Germinal center (tissue), 1 donor: ENCODE results near the gene APPBP2.
"Not testable (repeated sequence)": the region's sequence is repeated elsewhere in the genome, so short reads cannot be mapped to it uniquely, and the experiment has no call there.

Source experiments
- DNase-seq: peaks from one replicate; pipeline ENCODE4 v3.0.0; 2012; ENCODE audit warnings: mixed read lengths, low spot score

The APPBP2 gene

GRCh38 chr17:60534613-60535157, 8.6 kb upstream of the APPBP2 start:
- DNase-seq, result no peak

DNA sequence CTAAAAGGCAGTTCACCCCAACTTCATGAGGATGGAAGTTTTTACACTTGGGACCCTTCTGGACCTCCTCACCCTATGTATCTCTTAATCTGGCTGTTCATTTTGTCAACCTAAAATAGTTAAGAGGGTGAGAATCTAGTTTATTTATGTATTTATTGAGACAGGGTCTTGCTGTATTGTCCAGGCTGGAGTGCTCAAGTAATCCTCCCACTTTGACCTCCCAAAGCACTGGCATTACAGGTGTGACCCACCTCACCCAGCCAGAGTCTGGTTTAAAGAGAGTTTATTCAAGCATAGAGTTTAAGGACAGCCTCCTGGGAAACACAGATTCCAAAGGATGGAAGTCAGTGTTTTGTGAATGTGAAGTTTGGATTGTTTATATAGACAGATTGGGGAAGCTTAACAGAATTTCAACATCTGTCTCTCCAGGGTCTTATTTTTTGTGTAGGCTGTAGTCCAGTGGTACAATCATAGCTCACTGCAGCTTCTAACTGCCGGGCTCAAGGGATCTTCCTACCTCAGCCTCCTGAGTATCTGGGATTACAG, 8.0 kb upstream of the APPBP2 start:
- no peak for DNase-seq

GRCh38 chr17:60529806-60530205, 3.8 kb upstream of the APPBP2 start:
- DNase-seq, result no peak

DNA sequence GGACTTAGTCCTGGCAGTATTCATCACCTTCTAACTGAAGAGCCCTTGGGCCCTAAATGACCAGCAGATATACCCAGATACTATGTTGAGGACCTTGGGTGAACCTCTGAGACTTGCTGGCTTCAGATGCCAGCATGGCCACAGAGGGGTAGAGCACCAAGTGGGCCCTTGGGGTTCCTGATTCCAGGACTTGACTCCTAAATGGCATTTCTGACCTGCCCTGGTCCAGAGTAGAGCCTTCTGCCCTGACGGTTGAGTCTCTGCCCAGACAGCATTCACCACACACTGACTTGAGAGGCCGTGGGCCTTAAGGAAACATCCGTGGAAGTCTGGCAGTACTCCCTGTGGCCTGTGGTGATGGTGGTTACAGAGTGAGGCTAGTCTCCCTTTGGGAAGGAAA, 2.8 kb upstream of the APPBP2 start:
- no peak for DNase-seq

GRCh38 chr17:60527701-60528100, 1.7 kb upstream of the APPBP2 start:
- no peak for DNase-seq

DNA sequence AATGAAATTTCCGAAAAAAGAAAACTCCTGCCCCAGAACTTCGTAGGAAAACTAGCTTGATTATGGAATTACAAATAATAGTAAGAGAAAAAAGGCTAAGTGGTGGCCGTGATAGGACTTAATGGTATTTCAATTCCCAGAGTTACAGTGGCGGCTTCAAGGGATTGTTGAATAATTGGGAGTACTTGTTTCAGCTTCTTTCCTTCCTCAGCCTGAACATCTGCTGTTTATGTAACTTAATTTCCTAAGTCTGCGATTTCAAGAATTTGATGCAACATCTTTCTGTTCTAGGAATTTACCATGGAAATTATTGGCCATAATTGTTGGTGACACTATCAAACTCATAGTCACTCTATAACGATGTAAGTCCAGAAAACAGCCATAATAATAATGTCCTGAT, 684 bp upstream of the APPBP2 start:
- DNase-seq, result no peak

DNA sequence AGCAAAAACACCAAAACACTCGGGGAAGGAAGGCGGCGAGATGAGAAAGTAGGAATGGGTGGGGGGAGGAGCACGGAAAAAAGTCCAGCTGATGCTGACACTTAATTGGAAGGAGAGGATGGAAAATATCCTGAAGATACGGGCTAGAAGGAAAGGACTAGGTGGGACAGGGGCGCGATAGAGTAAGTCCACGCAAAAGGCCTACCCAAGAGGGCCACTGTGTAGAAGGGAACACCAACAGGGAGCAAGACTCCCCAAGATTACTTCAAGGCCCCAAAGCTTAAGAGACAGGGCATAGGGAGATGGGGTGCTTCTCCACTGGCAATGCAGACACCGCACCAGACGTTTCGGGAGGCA, 736 bp downstream of the APPBP2 start:
- DNase-seq, result no peak

DNA sequence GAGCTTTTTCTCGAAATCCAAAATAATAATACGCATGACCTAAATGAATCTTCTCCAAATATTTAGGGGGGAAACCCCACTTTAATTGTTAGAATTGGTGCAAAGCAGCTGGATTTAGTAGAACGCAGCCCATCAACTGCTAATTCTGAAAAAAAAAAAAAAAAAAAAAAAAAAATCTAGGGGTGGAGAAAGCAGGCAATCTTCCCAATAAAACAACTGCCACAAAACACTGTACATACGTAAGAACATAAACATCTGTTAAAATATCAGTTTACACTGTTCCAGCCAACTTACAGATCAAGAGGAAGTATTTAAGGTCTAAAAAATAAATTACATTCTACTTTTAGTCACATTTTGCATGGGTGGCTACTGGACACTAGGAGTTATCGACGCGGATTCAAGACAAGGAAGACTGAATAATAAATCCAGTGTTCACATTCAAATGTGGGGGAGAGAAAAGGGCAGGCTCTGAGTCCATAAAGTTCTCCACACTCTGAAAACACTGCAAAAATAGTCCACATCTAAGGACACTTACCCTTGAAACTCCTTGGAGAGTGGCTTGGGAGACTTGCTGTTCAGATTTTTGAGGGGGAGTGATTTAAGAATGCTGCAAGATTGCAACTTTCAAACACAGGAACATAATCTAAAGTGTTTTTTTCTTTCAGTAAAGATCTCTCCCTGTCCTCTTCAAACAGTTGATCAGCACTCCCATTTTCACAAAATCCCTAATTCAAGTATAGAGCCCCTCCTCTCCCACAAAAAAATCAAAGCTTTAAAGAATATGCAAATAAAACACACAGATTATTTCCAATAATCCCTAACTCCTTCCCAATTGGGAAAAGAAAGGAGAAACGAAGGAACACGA, 1.3 kb downstream of the APPBP2 start:
- no peak for DNase-seq

DNA sequence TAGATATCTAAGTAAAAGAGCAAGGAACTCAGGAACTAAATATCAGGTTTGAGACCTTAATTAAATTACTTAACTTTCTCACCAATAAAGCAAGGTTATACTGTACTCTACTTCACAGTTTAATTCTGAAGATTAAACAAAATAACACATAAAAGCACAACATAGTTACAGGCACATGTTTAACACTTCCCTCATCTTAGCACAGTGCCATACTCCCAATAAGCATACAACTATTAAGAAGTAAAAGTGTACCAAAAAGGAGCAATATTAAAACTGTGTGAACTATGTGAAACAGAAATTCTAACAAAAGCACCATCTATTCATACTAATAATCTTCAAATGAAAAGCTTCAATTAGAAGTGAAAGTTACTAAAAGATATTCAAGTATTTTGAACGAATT, 2.2 kb downstream of the APPBP2 start:
- DNase-seq, result no peak

DNA sequence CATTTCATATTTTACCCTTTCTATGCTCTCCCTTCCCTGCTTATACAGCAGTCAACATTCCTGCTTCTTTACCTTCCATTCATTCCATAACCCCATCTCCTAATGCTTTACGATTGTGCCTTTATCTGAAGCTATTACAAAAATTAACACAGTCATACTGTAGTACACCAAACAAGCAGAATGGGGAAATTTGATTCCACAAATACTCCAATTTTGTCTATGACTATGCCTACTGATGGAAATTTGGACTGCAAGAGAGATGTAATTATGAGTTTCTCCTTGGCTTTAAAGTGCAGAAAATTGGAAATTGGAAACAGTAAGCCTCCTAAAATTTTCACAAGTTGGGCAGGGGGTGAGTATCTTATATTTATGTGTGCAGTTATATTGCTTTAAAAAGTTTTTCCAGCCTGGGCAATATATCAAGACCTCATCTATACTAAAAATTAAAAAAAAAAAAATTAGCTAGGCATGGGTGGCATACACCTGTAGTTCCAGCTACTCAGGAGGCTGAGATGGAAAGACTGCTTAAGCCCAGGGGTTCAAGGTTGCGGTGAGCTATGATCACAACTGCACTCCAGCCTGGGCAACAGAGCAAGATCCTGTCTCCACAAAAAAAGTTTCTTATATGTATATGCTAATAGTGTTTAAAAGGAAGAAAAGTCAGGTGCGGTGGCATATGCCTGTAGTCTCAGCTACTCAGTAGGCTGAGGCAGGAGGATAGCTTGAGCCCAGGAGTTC, 3.0 kb downstream of the APPBP2 start:
- no peak for DNase-seq

DNA sequence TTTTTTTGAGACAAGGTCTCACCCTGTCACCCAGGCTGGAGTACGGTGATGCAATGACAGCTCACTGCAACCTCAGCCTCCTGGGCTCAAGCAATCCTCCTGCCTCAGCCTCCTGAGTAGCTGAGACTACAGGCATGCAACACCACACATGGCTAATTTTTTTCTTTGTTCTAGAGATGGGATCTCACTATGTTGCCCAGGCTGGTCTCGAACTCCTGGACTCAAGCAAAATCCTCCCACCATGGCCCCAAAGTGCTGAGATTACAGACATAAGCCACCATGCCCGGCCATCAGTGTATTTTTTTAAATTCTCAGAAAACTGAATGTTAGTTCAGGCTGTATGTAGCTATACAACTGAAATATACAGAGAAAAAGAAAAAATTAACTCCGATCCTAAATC, 6.2 kb downstream of the APPBP2 start:
- no peak for DNase-seq

DNA sequence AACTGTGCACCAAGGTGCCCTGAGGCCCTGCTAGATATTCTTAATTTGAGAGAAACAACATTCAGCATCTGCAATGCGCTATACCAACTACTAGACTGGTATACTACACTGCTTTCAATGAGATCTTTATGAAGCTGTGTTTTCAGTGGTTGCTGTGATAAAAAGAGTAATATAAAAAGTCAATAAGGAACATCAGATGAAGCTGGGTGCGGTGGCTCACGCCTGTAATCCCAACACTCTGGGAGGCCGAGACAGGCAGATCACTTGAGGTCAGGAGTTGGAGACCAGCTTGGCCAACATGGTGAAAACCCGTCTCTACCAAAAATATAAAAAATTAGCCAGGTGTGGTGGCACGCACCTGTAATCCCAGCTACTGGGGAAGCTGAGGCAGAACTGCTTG, 10.4 kb downstream of the APPBP2 start:
- not testable (repeated sequence) for DNase-seq

- DNase-seq, result not testable (repeated sequence)
Measured at GRCh38 chr17:60515199-60515598, 10.8 kb downstream of the APPBP2 start.

GRCh38 chr17:60514500-60514899, 11.5 kb downstream of the APPBP2 start:
- DNase-seq, result no peak

DNA sequence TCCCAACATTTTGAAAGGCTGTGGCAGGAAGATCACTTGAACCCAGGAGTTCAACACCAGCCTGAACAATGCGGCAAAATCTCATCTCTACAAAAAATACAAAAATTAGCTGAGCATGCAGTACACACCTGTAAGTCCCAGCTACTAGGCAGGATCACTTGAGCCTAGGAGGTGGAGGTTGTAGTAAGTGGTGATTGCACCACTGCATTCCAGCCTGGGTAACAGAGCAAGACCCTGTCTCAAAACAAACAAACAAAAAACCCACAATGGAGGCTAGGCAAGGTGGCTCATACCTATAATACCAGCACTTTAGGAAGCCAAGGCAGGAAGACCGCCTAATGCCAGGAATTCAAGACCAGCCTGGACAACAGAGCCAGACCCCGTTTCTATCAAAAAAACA, 12.0 kb downstream of the APPBP2 start:
- no peak for DNase-seq

- DNase-seq, result no peak
Measured at GRCh38 chr17:60513014-60513413, 13.0 kb downstream of the APPBP2 start.

DNA sequence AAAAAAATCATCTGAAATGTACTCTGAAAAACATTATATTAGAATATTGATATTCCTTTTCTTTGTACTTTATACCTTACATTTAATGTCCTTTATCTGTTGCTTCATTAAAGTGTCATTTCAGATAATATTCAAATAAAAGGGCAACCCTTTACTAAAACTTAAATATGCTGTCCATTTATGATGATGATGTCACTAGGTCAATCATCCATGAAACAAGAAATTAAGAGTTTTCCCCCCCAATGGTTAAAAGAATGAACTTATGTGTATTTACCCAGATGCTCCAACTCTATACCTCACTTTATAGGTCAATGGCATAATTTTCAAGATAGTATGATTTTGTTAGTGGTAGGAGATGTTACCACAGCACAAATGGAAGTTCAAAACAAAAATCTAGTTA, 15.3 kb downstream of the APPBP2 start:
- DNase-seq, result no peak

DNA sequence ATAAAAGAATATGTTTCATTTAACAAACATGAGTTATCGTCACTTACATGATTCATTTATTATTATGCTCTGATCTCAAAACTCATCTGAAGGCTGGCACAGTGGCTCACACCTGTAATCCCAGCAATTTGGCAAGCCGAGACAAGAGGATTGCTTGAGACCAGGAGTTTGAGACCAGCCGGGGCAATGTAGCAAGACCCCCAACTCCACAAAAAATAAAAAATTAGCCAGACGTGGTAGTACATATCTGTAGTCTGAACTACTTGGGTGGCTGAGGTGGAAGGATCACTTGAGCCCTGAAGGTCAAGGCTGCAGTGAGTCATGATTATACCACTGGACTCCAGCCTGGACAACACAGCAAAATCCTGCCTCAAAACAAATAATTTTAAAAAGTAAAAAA, 16.0 kb downstream of the APPBP2 start:
- DNase-seq, result no peak

DNA sequence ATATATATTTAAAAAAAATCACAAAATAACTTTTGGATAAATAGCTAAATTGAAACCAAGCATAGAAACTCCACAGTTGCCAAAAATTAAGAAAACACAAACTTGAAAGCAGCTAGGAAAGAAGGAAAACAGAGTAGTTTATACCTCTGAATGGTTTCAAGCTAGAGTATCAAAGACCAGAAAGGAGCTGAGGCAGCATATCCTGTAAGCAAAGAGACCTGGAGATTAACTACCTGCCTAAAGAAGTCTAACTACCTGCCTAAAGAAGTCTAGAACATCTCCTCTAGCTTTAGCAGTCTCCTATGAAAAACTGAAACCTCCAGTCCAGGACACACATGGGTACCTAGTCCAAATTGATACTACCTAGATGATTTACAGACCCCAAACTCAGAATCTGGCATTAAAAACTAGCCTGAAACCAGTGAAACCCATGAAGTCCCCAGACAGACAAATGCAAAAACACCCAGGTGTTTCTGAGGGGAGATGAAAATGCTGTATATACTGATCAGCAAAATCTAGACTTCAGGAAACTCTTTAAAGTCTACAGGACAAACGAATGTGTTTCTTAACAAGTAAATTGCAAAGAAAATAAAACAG, 17.6 kb downstream of the APPBP2 start:
- no peak for DNase-seq

GRCh38 chr17:60506312-60506711, 19.7 kb downstream of the APPBP2 start:
- no peak for DNase-seq

DNA sequence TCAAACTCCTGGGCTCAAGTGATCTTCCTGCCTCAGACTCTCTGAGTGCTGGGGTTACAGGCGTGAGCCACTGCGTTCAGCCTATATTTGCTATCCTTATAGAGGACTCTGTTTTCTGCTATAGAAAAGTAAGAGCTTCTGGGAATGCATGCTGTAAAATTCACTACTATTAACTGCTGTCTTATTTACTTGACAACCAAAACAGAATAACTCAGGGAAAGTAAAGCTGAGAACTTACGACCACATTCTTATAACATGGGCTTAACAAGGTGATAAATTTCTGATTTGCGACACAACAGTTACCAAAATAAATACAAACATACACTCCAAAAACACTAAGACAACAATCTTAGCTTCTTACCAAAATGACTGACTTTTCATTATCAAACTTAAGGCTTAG, 23.9 kb downstream of the APPBP2 start:
- DNase-seq, result no peak

DNA sequence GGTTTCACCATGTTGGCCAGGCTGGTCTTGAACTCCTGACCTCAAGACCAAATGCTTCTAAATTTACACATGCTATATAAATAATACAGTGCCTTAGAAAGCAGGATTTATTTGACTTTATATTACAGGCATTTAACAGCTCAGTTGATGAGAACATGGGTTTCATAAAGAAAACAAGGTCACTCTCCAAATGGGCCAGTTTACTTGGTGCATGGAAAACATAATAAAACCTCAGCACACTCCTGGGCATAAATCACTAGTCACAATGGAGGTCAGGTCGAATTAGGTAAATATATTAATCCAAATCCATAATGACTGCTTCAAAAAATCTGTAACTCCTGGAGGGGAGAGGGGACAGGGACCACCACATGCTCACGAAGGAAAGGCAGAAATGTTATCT, 24.5 kb downstream of the APPBP2 start:
- DNase-seq, result no peak

DNA sequence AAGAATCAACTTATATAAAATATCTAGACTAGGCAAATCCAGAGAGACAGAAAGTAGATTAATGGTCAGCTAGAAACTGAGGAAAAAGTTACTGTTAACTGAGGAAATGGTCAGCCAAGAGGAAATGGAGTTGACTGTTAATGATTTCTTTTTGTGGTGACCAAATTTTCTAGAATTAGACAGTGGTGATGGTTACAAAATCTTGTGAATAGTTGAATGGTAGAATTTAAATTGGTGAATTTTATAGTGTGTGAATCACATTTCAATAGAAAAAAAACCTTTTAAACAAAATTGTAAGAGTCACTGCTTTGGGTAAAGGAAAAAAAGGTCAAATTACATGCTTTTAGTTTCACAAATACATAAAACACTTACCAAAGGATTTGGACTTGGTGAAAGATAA, 30.0 kb downstream of the APPBP2 start:
- no peak for DNase-seq
